Activated T-helper 1 cell treated with anti-CD3 and anti-CD28 coated beads, Interleukin-12 subunit alpha, Interleukin-12 subunit beta, Interleukin-2, Interleukin-4 antibody, amounts not matched to agents 30 ng/mL and 10 ng/mL and 1 ng/mL, durations not matched to agents 14 hours and 24 hours and 36 hours (primary cell): ENCODE results near the gene NCK2. TPM values are rescaled to one million over a fixed set of nuclear protein-coding genes. Genes with fewer than 3 reads are reported as not detected.

Experiments
- DNase-seq: peaks from one replicate; pipeline ENCODE4 v3.0.0; 2021; ENCODE audit warnings: low spot score
- H3K27ac Mint-ChIP-seq: one replicate; pipeline ENCODE4 v1.8.0; 2021; ENCODE audit warnings: mild to moderate bottlenecking, mixed read lengths
- H3K27me3 Mint-ChIP-seq: one replicate; pipeline ENCODE4 v1.8.0; 2022; ENCODE audit warnings: mild to moderate bottlenecking, moderate library complexity, mixed read lengths; ENCODE audit not compliant: insufficient read depth
- H3K36me3 Mint-ChIP-seq: one replicate; pipeline ENCODE4 v1.8.0; 2021; ENCODE audit warnings: low read depth, mixed read lengths
- H3K4me1 Mint-ChIP-seq: one replicate; pipeline ENCODE4 v1.8.0; 2021; ENCODE audit warnings: low read depth, mixed read lengths
- H3K4me3 Mint-ChIP-seq: one replicate; pipeline ENCODE4 v1.8.0; 2021; ENCODE audit warnings: mild to moderate bottlenecking, moderate library complexity, mixed read lengths
- H3K9me3 Mint-ChIP-seq: one replicate; pipeline ENCODE4 v1.8.0; 2021; ENCODE audit warnings: mixed read lengths
- intact Hi-C: fragments of 100-400 bp; cut with micrococcal nuclease; formaldehyde crosslinking; loops from one replicate; pipeline ENCODE4 v1.15.1; 2024
- total RNA-seq: library from RNA; stranded (reverse); gene quantifications from 2 replicates; pipeline ENCODE4 v1.2.3, GENCODE V29; 2022

The NCK2 gene
- total RNA-seq, 1 donor from 2014 or later = 79.9 TPM

DNA sequence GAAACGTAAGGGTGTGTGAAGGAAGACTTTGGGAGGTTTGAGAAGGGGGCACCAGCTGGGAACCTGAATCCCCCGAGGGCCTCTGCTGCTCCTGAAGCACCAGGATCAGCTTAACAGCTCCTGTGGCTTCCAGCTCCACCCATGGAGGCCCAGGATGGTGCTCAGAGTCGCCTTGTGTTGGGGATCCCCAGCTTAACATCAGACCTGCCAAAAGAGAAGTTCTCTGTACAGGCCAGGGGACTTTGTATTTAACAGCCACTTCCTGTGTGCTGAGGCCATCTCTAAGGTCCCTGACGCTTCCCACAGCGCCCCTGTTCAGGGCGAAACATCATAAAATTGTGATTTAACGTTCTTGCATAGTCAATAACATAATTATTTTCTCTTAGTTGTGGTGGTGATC is 77.5 kb downstream of the NCK2 start:
- intact Hi-C loops = loop anchor here (2.0 kb wide), 1 partner anchor 19 kb away; no protein-coding TSS in a partner anchor
- Mint-ChIP-seq H3K9me3 (peaks cover 3% of the 10 kb centered on the region), H3K27me3 (no peaks in the 10 kb centered on the region), H3K27ac (peak overlapping the region; percentile 51), H3K4me1 (peaks cover 69% of the 10 kb centered on the region), H3K36me3 (peaks cover 50% of the 10 kb centered on the region), H3K4me3 (no peak overlapping the region)
- no peak for DNase-seq

GRCh38 chr2:105824446-105824845 is 79.7 kb downstream of the NCK2 start:
- peak overlapping the region; percentile 67 for H3K27ac Mint-ChIP-seq
- H3K36me3 Mint-ChIP-seq = peaks cover 45% of the 10 kb centered on the region
- H3K27me3 Mint-ChIP-seq = no peaks in the 10 kb centered on the region
- peaks cover 87% of the 10 kb centered on the region for H3K4me1 Mint-ChIP-seq
- peaks cover 3% of the 10 kb centered on the region for H3K9me3 Mint-ChIP-seq
- intact Hi-C loops = no loop called here
- H3K4me3 Mint-ChIP-seq = no peak overlapping the region
- no peak for DNase-seq

DNA sequence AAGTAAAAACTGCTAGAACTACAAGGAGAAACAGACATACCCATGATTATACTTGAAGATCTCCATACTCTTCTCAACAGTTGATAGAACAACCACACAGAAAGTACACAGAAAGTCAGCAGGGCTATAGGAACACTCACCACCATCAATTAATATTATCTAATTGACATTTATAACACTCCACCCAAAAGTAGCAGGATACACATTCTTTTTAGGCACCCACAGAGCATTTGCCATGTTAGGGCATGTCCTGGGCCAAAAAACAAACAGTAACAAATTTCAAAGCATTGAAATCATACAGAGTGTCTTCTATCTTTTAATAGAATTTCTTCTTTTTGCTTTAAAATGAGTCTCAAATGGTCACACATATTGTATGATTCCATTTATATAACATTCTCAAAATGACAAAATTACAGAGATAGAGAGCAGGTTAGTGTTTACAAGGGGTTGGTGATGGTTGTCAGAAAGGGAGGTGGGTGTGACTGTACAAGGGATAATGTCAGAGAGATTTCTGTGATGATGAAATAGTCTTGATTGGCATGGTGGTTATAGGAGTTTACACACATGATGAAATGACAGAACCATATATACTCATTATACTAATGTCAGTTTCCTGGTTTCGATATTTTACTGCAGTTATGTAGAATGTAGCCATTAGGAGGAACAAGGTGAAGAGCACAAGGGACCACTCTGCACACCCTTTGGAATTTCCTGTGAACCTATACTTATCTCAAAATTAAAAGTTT is 82.8 kb downstream of the NCK2 start:
- no peak for DNase-seq
- peak overlapping the region; percentile 13 for H3K27ac Mint-ChIP-seq
- H3K36me3 Mint-ChIP-seq = peaks cover 49% of the 10 kb centered on the region
- H3K4me1 Mint-ChIP-seq = peaks cover 85% of the 10 kb centered on the region
- intact Hi-C loops = no loop called here
- H3K4me3 Mint-ChIP-seq = no peak overlapping the region
- H3K9me3 Mint-ChIP-seq = peaks cover 16% of the 10 kb centered on the region
- no peaks in the 10 kb centered on the region for H3K27me3 Mint-ChIP-seq

- H3K36me3 Mint-ChIP-seq = peaks cover 52% of the 10 kb centered on the region
- no peak for DNase-seq
- H3K27me3 Mint-ChIP-seq = no peaks in the 10 kb centered on the region
- intact Hi-C loops = no loop called here
- peaks cover 19% of the 10 kb centered on the region for H3K9me3 Mint-ChIP-seq
- peak overlapping the region; percentile 28 for H3K27ac Mint-ChIP-seq
- H3K4me1 Mint-ChIP-seq = peaks cover 79% of the 10 kb centered on the region
- H3K4me3 Mint-ChIP-seq = no peak overlapping the region
Observed at GRCh38 chr2:105828558-105828957, 83.8 kb downstream of the NCK2 start.

DNA sequence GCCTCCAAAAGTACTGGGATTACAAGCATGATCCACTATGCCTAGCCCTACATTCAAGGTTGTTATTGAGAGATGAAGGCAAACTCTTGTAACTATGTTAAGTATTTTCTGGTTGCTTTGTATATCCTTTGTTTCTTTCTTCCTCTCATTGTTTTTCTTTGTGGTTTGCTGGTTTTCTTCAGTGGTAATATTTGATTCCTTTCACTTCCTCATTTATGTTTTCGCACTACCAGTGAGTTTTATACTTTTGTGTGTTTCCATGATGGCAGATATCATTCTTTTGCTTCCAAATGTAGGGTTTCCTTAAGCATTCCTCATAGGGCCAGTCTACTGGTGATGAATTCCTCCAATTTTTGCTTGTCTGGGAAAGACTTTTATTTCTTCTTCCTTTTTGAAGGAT is 90.2 kb downstream of the NCK2 start:
- Mint-ChIP-seq H3K4me1 (peaks cover 86% of the 10 kb centered on the region), H3K27ac (peak overlapping the region; percentile 72), H3K9me3 (peaks cover 44% of the 10 kb centered on the region), H3K4me3 (peak overlapping the region; percentile 1), H3K27me3 (no peaks in the 10 kb centered on the region), H3K36me3 (peaks cover 53% of the 10 kb centered on the region)
- DNase-seq = no peak
- intact Hi-C loops = no loop called here

GRCh38 chr2:105836341-105836740 is 91.6 kb downstream of the NCK2 start:
- DNase-seq = no peak
- Mint-ChIP-seq H3K27ac (peak overlapping the region; percentile 61), H3K4me3 (peak overlapping the region; percentile 25)

DNA sequence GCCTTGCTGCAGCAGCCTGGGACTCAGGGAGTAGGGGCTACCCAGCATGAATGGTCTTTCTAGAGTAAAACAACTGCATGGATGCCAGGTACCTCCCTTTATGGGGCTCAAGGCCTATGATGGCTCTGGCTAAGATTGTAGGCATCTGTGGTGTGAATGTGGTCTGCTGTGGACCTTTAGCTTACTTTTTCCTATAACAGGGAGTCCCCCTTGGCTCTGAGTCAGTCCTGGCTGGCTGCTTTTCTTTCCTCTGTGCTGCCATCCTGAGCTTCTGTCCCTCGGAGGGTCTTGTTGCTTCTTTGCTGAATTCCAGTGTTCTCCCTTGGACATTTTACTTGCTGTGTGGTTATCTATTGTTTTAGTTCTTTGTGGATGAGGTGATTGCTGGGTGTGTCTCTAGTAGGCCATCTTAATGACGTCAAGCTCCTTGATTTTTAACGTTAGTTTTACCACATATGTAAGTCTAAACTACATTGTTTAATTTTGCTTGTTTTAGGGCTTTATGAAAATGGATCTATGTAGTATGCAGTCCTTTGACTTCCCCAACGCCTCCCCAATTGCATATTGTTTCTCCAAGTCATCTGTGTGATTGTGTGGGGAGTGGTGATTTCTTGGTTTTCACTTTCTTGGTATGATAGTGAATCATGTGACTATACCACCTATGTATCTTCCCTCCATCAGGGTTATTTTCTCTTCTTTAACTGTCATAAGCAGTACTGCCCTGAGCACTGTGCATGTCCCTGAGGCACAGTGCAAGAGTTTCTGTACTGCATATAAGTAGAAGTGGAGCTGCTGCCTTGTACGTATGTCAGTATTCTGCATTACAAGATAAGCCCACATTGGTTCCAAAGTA is 92.4 kb downstream of the NCK2 start:
- peaks cover 89% of the 10 kb centered on the region for H3K4me1 Mint-ChIP-seq
- no peak for DNase-seq
- peaks cover 36% of the 10 kb centered on the region for H3K9me3 Mint-ChIP-seq
- intact Hi-C loops = loop anchor here (1.0 to 2.0 kb wide), 6 partner anchors 19 to 248 kb away; no protein-coding TSS in a partner anchor
- peaks cover 57% of the 10 kb centered on the region for H3K36me3 Mint-ChIP-seq
- no peaks in the 10 kb centered on the region for H3K27me3 Mint-ChIP-seq
- H3K4me3 Mint-ChIP-seq = peak overlapping the region; percentile 44
- peak overlapping the region; percentile 61 for H3K27ac Mint-ChIP-seq

More at GRCh38 chr2:105836341-105836740, 91.6 kb downstream of the NCK2 start:
- peaks cover 42% of the 10 kb centered on the region for H3K9me3 Mint-ChIP-seq
- H3K27me3 Mint-ChIP-seq = no peaks in the 10 kb centered on the region
- H3K4me1 Mint-ChIP-seq = peaks cover 87% of the 10 kb centered on the region
- intact Hi-C loops = loop anchor here (2.0 kb wide), 1 partner anchor 90 kb away; no protein-coding TSS in a partner anchor
- H3K36me3 Mint-ChIP-seq = peaks cover 56% of the 10 kb centered on the region

DNA sequence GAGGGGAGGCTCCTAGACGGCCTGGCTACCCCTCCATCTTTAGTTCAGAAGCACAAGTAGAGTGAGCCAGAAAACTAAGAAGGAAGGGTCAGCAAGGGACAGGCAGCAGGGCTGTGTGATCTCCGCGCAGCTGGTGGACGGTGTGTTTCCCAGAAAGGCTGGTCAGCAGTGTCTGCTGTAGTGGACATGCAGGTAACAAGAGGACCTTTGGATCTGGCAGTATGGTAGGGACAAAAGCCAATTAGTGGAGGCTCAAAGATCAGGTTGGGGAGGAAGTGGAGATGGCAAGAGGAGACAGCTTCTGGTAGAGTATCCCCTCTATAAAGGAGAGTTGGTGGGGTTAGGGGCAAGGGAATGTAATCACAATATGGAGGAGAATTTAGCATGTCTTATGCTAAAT is 95.1 kb downstream of the NCK2 start:
- peaks cover 83% of the 10 kb centered on the region for H3K4me1 Mint-ChIP-seq
- H3K9me3 Mint-ChIP-seq = peaks cover 18% of the 10 kb centered on the region
- DNase-seq = no peak
- intact Hi-C loops = no loop called here
- H3K36me3 Mint-ChIP-seq = peaks cover 51% of the 10 kb centered on the region
- H3K27me3 Mint-ChIP-seq = no peaks in the 10 kb centered on the region
- no peak overlapping the region for H3K4me3 Mint-ChIP-seq
- peak overlapping the region; percentile 56 for H3K27ac Mint-ChIP-seq

GRCh38 chr2:105840933-105841332 is 96.2 kb downstream of the NCK2 start:
- Mint-ChIP-seq H3K36me3 (peaks cover 50% of the 10 kb centered on the region), H3K4me3 (peak overlapping the region; percentile 28), H3K9me3 (peaks cover 8% of the 10 kb centered on the region), H3K4me1 (peaks cover 78% of the 10 kb centered on the region), H3K27ac (peak overlapping the region; percentile 56), H3K27me3 (no peaks in the 10 kb centered on the region)
- intact Hi-C loops = loop anchor here (1.0 kb wide), 3 partner anchors 15 to 38 kb away; no protein-coding TSS in a partner anchor
- DNase-seq = no peak

GRCh38 chr2:105841551-105841950 is 96.8 kb downstream of the NCK2 start:
- Mint-ChIP-seq H3K4me1 (peaks cover 76% of the 10 kb centered on the region), H3K4me3 (no peak overlapping the region), H3K9me3 (peaks cover 4% of the 10 kb centered on the region), H3K27me3 (no peaks in the 10 kb centered on the region), H3K27ac (peak overlapping the region; percentile 56), H3K36me3 (peaks cover 52% of the 10 kb centered on the region)
- no peak for DNase-seq
- intact Hi-C loops = loop anchor here (1.0 kb wide), 3 partner anchors 15 to 38 kb away; no protein-coding TSS in a partner anchor

DNA sequence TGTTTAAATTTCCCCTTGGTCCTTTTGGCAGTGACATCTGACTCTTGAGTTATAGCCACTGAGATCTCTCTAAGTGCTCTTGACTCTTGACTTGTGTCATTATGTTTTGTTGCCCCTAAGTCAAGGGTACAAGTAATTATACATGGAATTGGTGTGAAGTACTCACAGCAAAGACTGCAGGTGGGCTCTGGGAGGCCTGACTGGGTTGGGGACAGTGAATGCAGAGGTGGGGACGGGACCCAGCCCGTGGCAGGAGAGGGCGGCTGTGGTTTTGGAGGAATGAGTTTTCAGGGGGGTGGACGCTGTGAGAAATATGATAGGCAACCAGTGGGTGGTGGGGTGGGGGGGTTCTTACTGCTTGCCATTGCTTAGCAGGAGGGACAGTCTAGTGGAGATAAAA is 97.8 kb downstream of the NCK2 start:
- Mint-ChIP-seq H3K27me3 (no peaks in the 10 kb centered on the region), H3K4me3 (peak overlapping the region; percentile 24), H3K27ac (peak overlapping the region; percentile 91), H3K36me3 (peaks cover 58% of the 10 kb centered on the region), H3K4me1 (peaks cover 75% of the 10 kb centered on the region), H3K9me3 (no peaks in the 10 kb centered on the region)
- intact Hi-C loops = no loop called here
- DNase-seq = no peak

- H3K36me3 Mint-ChIP-seq = peaks cover 64% of the 10 kb centered on the region
- H3K4me3 Mint-ChIP-seq = no peak overlapping the region
- H3K27ac Mint-ChIP-seq = no peak overlapping the region
- no peaks in the 10 kb centered on the region for H3K9me3 Mint-ChIP-seq
- DNase-seq = no peak
- H3K4me1 Mint-ChIP-seq = peaks cover 71% of the 10 kb centered on the region
- intact Hi-C loops = no loop called here
- H3K27me3 Mint-ChIP-seq = no peaks in the 10 kb centered on the region
Observed at GRCh38 chr2:105843476-105844374, 99.0 kb downstream of the NCK2 start.
